ENCODE data around the gene KIF1A. TPM values are rescaled to one million over a fixed set of nuclear protein-coding genes. Genes with fewer than 3 reads are reported as not detected.

The KIF1A gene
- total and polyA plus RNA-seq, 2 donors from 2014 or later = 0.54 to 0.58 TPM

GRCh38 chr2:240672076-240672700 is 147.8 kb downstream of the KIF1A start:
- intact Hi-C loops (cut with DNase I) = no loop called here
- Histone ChIP-seq H3K27ac (ENCODE audit: low read depth in 2 of 2, low read length in 2 of 2) (no peak overlapping the region), H3K9me3 (ENCODE audit: control insufficient read depth in 2 of 3, insufficient read depth in 1 of 3, low read length in 3 of 3) (no peaks in the 10 kb centered on the region), H3K4me1 (ENCODE audit: control insufficient read depth in 2 of 3, insufficient read depth in 2 of 3, low read depth in 1 of 3, low read length in 3 of 3) (no peaks in the 10 kb centered on the region), H3K36me3 (ENCODE audit: control insufficient read depth in 2 of 3, insufficient read depth in 3 of 3, low read length in 3 of 3) (no peaks in the 10 kb centered on the region), H3K4me3 (ENCODE audit: low read length in 3 of 3) (no peak overlapping the region), H3K9ac (ENCODE audit: low read length in 3 of 3) (no peak overlapping the region), H3K27me3 (ENCODE audit: control insufficient read depth, insufficient read depth, low read length) (peaks cover 4% of the 10 kb centered on the region)
- TF ChIP-seq, protein P1, sequence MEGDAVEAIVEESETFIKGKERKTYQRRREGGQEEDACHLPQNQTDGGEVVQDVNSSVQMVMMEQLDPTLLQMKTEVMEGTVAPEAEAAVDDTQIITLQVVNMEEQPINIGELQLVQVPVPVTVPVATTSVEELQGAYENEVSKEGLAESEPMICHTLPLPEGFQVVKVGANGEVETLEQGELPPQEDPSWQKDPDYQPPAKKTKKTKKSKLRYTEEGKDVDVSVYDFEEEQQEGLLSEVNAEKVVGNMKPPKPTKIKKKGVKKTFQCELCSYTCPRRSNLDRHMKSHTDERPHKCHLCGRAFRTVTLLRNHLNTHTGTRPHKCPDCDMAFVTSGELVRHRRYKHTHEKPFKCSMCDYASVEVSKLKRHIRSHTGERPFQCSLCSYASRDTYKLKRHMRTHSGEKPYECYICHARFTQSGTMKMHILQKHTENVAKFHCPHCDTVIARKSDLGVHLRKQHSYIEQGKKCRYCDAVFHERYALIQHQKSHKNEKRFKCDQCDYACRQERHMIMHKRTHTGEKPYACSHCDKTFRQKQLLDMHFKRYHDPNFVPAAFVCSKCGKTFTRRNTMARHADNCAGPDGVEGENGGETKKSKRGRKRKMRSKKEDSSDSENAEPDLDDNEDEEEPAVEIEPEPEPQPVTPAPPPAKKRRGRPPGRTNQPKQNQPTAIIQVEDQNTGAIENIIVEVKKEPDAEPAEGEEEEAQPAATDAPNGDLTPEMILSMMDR (IDR thresholded peaks at IDR 0.05; ENCODE audit: borderline replicate concordance, extremely low read depth, insufficient read depth) = no peak
- DNase-seq = no peak
- no peak for FAIRE-seq

DNA sequence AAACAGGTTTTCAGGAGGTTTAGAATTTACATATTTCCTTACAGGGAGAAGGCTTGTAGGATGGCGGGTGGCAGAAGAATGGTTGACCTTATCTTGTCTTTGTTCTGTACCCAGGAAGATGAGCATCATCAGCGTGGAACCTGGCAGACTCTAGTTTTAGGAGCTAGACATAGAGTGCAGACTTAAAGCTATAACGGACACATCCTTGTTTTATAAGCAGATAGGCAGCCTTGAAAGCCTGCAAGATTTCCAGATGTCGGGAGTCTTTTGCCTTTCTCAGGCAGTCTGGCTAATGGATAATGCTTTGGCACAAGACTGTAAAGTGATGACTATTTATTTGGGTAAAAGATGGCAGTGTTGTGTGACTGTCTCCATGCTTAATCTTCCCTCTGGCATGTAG is 149.1 kb downstream of the KIF1A start:
- no peaks in the 10 kb centered on the region for H3K9me3 ChIP-seq (ENCODE audit: control insufficient read depth in 2 of 3, insufficient read depth in 1 of 3, low read length in 3 of 3)
- peaks cover 4% of the 10 kb centered on the region for H3K27me3 ChIP-seq (ENCODE audit: control insufficient read depth, insufficient read depth, low read length)
- H3K4me3 ChIP-seq (ENCODE audit: low read length in 3 of 3) = no peak overlapping the region
- intact Hi-C loops (cut with DNase I) = no loop called here
- H3K4me1 ChIP-seq (ENCODE audit: control insufficient read depth in 2 of 3, insufficient read depth in 2 of 3, low read depth in 1 of 3, low read length in 3 of 3) = no peaks in the 10 kb centered on the region
- DNase-seq (no peak), FAIRE-seq (no peak)
- TF ChIP-seq, protein P1 (IDR thresholded peaks at IDR 0.05; ENCODE audit: borderline replicate concordance, extremely low read depth, insufficient read depth) = no peak
- H3K27ac ChIP-seq (ENCODE audit: low read depth in 2 of 2, low read length in 2 of 2) = no peak overlapping the region
- no peak overlapping the region for H3K9ac ChIP-seq (ENCODE audit: low read length in 3 of 3)
- no peaks in the 10 kb centered on the region for H3K36me3 ChIP-seq (ENCODE audit: control insufficient read depth in 2 of 3, insufficient read depth in 3 of 3, low read length in 3 of 3)

DNA sequence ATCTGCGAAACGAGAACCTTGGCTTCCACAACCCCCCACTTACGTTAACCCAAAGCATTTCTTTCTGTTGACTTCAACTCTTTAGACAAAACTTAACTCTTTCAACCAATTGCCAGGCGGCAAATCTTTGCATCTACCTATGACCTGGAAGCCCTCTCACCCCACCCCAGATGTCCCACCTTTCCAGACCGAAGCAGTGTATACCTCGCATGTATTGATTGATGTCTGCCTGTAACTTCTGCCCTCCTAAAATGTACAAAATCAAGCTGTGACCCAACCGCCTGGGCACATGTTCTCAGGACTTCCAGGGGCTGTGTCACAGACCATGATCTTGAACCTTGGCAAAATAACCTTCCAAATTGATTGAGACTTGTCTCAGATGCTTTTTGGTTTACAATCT is 149.6 kb downstream of the KIF1A start:
- no peak overlapping the region for H3K9ac ChIP-seq (ENCODE audit: low read length in 3 of 3)
- H3K9me3 ChIP-seq (ENCODE audit: control insufficient read depth in 2 of 3, insufficient read depth in 1 of 3, low read length in 3 of 3) = no peaks in the 10 kb centered on the region
- H3K27ac ChIP-seq (ENCODE audit: low read depth in 2 of 2, low read length in 2 of 2) = no peak overlapping the region
- no peaks in the 10 kb centered on the region for H3K36me3 ChIP-seq (ENCODE audit: control insufficient read depth in 2 of 3, insufficient read depth in 3 of 3, low read length in 3 of 3)
- TF ChIP-seq, protein P1 (IDR thresholded peaks at IDR 0.05; ENCODE audit: borderline replicate concordance, extremely low read depth, insufficient read depth) = no peak
- DNase-seq (no peak), FAIRE-seq (no peak)
- H3K4me1 ChIP-seq (ENCODE audit: control insufficient read depth in 2 of 3, insufficient read depth in 2 of 3, low read depth in 1 of 3, low read length in 3 of 3) = no peaks in the 10 kb centered on the region
- peaks cover 4% of the 10 kb centered on the region for H3K27me3 ChIP-seq (ENCODE audit: control insufficient read depth, insufficient read depth, low read length)
- H3K4me3 ChIP-seq (ENCODE audit: low read length in 3 of 3) = no peak overlapping the region
- intact Hi-C loops (cut with DNase I) = no loop called here

DNA sequence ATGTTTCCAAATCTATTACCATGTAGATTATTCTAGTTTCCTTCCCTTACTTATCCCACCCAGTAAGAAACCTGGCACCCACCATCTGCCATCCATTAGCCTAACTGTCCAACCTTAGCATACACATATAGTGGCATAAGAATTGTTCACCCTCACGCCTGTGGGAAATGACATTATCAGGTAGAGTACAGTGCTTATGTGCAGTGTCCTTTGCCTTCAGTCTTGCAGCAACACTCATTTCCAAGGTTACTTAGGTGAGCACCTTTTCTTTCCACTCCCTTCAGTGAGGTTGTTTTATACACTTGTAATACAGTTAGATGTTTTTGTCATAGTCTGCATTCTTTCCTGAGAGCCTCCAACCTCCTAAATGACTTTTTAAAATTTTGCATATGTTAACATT is 155.4 kb downstream of the KIF1A start:
- Histone ChIP-seq H3K9me3 (ENCODE audit: control insufficient read depth in 2 of 3, insufficient read depth in 1 of 3, low read length in 3 of 3) (peaks cover 0 to 3% (median 0%) of the 10 kb centered on the region in 3 donors), H3K4me3 (ENCODE audit: low read length in 3 of 3) (no peak overlapping the region), H3K27ac (ENCODE audit: low read depth in 2 of 2, low read length in 2 of 2) (no peak overlapping the region), H3K9ac (ENCODE audit: low read length in 3 of 3) (no peak overlapping the region), H3K4me1 (ENCODE audit: control insufficient read depth in 2 of 3, insufficient read depth in 2 of 3, low read depth in 1 of 3, low read length in 3 of 3) (no peaks in the 10 kb centered on the region), H3K36me3 (ENCODE audit: control insufficient read depth in 2 of 3, insufficient read depth in 3 of 3, low read length in 3 of 3) (no peaks in the 10 kb centered on the region), H3K27me3 (ENCODE audit: control insufficient read depth, insufficient read depth, low read length) (no peaks in the 10 kb centered on the region)
- intact Hi-C loops (cut with DNase I) = no loop called here
- TF ChIP-seq, protein P1 (IDR thresholded peaks at IDR 0.05; ENCODE audit: borderline replicate concordance, extremely low read depth, insufficient read depth) = no peak
- DNase-seq (no peak), FAIRE-seq (no peak)
